Amniotic stem cell (primary cell): ENCODE data around the gene VTN.

Source experiments
- DNase-seq: peaks from one replicate; lab custom pipeline; 2025; lab: John Stamatoyannopoulos, UW

The VTN gene

DNA sequence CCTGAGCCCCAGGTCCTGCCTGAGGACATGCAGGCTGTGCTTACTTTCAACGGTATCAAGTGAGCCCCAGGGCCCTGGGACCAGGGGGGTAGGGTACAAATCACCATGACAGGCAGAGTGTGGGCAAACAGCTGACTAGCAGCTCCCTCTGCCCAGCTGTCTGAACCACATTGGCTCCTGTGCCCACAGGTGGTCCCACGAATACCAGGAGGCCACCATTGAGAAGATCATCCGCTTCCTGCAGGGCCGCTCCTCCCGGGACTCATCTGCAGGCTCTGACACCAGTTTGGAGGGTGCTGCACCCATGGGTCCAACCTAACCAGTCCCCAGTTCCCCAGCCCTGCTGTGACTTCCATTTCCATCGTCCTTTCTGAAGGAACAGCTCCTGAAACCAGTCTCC is 25.9 kb upstream of the VTN start:
- no peak for DNase-seq

DNA sequence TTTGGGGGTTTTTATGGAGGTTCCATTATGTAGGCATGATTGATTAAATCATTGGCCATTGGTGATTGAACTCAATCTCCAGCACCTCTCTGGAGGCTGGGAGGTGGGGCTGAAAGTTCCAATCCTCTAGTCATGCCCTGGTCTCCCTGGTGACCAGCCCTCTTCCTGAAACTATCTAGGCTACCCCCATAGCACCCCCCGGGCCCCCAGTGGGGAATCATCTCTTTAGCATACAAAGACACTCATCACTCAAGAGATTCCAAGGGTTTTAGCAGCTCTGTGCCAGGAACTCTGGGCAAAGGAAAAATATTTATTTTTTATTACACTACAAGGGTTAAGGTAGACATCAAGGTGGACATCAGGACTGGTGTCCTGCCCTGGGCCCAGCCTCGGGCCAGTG is 25.3 kb upstream of the VTN start:
- DNase-seq: no peak

DNA sequence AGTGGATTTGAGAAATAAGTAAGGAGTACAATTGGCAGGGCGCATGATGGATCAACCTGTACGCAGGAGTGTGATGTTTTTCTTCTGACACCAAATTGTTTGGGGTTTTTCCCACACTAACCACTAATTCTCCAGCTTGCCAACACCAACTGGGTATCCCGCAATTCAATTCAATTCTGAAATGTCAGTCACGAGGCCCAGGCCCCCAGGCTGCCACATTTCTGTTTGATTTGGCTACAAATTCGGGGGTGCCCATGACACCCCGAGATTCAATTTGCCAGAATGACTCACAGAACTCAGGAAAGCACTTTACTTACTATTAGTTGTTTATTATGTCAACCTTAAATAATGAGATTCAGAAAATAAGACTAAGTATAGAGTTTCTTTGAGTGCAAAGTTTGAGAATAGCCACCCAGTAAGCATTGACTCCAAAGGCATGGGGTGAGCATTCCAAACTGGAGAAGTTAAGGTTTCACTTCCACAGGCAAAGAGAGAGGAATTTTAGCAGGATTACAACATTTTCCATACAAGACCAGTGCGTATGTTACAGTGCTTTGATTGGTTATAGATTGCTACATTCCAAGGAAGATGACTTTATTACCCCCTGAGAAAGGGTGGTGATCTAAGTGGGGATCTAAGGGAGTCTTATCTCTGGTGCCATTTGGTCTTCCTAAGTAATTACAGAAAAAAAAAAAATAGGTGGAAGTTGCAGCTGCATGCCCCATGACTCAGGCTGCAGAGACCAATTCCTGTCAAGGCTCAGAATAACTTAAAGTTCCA is 24.4 kb upstream of the VTN start:
- DNase-seq: no peak

DNA sequence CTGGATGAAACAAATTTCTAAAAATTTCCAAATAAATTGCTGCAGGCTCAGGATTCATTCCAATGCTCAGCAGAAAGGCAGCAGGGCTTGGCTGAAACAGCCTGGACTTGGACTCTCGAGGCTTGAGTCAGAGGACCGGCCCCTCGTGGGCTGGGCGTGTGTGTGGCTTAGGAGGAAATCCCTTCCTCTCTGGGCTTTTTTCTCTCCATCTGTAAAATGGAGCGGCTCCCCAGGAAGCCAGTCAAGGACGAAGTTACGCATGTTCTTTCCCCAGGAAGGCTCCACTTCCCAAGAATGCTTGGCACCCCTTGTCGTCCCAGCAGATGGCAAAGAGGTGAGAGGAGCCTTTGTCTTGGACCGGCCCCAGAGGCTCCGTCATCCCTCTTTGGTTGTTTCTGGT is 22.4 kb upstream of the VTN start:
- DNase-seq: no peak

DNA sequence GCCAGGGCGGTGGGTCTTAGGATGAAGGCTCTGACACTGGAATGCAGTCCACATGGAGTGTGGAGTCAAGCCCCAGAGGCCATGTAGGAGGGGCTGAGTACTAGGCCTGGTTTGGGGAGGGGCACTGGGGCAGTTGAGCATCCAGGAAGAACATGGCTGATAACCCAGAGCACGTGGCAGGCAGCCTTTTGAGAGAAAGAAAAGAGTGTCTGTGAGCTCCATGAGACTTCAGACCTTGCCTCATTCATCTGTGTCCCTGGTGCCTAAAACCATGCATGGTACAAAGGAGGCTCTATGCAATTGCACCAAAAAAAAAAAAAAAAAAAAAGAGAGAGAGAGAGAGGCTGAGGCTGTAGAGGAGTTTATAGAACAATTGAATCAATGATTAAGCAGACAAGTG is 21.3 kb upstream of the VTN start:
- DNase-seq: no peak

DNA sequence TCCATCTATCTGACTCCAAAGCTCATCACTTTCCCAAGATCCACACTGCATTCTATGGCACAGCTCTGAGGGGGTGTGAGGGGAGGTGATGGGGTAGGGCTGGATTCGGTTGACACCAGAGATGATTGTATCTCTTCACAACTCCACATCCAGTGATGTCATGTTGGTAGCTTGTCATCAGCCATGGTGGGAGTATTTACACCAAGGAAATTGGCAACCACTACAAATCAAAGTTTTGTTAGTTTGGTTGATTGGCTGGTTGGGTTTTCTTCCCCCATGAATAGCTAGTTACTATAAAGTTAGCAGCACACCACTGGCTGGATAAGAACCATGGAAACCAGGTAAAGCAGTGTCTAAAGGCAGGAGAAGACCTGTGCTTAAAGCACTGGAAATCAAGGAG is 20.9 kb upstream of the VTN start:
- DNase-seq: no peak

DNA sequence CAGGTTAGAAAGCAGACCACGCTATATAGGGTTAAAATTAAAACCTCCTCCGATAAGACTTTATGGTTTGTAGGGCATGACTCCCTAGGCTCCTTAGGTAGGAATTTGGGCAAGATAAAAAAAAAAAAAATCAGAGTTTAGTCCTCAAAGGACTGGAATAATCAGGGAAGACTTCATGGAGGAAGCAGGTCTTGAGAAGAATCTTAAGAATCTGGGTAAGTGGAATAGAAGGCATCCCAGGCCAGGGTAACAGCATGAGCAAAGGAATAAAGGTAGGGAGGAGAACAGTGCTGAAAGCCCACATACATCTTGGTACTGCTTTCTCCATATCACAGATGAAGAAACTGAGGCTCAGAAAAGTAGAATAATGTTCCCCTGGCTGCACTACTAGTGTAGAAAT is 20.5 kb upstream of the VTN start:
- DNase-seq: no peak

DNA sequence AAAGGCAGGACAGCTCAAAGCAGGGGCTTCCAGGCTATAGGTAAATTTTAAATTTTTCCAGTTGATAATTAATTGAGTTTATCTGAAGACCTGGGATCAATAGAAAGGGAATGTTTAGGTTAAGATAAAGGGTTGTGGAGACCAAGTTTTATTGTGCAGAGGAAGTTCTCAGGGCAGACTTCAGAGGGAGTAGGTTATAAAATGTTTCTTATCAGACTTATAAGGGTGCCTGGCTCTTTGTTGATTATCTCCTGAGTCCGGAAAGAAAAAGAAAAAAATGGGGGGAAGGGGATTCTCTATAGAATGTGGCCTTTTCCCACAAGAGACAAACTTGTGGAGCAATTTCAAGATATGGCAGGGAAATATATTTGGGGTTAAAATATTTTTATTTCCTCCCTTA is 20.0 kb upstream of the VTN start:
- no peak for DNase-seq

DNA sequence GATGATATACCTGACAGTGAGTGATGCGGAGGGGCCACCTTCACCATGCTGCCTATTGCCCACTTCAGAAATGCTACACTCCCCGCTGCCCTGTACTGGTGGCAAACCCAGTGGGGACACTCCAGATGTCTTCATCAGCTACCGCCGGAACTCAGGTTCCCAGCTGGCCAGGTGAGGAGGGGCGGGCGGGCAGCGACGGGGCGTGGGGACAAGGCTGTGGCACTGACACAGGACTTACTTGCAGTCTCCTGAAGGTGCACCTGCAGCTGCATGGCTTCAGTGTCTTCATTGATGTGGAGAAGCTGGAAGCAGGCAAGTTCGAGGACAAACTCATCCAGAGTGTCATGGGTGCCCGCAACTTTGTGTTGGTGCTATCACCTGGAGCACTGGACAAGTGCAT is 18.0 kb upstream of the VTN start:
- DNase-seq: no peak

DNA sequence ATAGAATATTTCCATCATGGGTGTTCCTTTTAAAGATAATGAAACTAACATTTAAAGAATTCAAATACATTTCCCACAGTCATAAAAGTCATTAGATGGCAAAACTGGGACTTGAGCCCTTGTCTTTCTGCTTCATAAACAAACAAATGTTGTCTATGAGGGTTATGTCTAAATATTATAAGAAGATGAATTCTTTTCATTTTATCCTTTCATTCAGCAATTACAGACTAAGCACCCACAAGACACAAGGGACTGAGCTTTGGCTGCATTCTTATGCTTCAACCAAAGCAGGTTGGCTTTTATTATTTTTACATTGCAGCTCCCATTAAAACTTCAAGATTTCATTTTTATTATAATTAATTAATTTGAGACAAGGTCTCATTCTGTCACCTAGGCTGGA is 16.3 kb upstream of the VTN start:
- DNase-seq: no peak

DNA sequence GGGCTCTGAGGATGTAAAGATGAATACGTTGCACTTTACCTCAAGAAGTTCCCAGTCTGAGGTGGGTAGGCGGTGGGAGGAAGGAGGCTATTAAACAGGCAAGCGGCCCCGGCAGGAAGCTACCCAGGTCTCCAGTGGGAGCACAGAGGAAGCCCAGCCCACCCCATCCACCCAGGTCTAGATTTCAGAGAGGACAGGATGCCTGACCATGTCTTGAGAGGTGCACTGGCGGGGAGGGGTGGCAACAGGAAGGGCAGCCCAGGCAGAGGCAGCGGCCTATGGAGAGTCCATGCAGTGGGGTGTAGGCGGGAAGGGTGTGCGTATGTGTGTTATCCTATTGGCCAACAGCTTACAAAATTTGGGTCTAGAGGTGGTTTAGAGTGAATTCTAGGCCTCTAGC is 15.3 kb upstream of the VTN start:
- DNase-seq: no peak

DNA sequence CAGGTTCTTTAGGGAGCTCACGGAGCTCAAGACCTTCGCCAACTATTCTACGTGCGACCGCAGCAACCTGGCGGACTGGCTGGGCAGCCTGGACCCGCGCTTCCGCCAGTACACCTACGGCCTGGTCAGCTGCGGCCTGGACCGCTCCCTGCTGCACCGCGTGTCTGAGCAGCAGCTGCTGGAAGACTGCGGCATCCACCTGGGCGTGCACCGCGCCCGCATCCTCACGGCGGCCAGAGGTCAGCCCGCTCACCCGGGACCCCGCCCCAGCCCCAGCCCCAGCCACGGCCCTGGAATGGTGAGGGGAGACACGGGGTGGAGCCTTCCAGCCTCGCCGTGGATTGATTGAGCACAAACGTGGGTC is 14.9 kb upstream of the VTN start:
- DNase-seq: no peak

DNA sequence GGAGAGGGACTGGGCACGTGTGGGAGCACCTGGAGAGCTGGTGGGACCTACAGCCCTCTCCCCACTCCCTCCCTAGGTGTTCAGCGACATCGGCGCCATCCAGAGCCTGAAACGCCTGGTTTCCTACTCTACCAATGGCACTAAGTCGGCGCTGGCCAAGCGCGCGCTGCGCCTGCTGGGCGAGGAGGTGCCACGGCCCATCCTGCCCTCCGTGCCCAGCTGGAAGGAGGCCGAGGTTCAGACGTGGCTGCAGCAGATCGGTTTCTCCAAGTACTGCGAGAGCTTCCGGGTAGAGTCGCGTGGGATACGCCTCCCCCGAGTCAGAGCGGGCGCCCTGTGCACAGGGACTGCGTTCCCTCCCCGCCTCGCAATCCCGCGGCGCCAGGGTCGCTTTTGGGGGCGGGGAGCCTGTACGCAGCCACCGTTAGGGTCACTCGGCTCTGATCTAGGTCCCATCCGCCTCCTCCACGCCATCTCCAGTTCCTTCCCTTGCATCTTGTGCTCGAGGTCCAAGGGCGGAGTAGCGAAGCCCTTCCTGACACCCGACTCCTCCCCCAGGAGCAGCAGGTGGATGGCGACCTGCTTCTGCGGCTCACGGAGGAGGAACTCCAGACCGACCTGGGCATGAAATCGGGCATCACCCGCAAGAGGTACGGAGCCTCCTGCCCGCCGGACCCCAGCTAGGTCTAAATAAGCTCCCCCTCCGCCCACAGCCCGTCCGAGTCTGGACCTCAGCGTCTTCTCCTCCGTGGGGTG is 14.4 kb upstream of the VTN start:
- no peak for DNase-seq

DNA sequence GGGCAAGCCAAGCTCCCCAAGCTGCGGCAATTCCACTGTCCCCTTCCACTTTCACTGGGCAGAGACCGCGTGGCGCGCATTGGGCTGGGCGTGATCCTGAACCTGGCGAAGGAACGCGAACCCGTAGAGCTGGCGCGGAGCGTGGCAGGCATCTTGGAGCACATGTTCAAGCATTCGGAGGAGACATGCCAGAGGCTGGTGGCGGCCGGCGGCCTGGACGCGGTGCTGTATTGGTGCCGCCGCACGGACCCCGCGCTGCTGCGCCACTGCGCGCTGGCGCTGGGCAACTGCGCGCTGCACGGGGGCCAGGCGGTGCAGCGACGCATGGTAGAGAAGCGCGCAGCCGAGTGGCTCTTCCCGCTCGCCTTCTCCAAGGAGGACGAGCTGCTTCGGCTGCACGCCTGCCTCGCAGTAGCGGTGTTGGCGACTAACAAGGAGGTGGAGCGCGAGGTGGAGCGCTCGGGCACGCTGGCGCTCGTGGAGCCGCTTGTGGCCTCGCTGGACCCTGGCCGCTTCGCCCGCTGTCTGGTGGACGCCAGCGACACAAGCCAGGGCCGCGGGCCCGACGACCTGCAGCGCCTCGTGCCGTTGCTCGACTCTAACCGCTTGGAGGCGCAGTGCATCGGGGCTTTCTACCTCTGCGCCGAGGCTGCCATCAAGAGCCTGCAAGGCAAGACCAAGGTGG is 11.2 kb upstream of the VTN start:
- DNase-seq: no peak

DNA sequence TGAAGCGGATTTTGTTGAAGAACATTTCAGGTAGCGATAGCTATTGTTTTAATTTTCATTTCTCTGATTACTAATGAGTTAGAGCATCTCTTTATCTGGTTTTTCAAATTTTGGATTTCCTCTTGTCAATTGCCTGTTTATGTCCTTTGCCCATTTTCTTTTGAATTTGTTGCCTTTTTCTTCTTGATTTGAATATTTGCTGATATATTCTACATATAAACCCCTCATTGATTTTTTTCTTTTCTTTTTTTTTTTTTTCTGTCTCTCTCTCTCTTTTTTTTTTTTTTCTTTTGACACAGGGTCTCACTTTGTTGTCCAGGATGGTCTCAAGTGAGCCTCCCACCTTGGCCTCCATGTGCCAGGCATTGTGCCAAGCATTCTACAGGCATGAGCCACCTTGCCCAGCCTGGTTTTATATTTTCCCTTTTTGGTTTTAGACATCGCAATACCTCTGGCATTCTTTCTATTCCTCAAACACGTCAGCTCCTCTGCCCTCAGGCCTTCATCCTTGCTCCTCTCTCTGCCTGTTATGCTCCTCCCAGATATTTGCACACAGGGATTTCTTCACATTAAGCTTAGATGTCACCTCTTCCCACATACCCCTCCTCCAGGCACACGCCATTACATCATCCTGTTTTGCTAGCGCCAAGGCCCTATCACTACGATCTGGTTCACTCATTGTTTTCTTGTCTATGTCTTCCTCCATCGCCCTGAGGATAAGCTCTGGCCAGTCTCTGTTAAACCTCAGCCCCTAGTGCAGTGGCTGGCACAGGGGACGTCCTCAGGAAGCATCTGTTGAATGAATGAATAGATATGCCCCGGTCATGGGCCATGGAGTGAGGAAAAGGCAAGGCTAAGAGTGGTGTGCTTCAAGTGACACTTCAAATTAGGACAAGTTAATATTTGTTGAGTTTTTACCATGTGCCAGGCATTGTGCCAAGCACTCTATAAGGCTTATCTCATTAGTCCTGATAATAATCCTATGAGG is 10.0 kb upstream of the VTN start:
- DNase-seq: peak; percentile 73

DNA sequence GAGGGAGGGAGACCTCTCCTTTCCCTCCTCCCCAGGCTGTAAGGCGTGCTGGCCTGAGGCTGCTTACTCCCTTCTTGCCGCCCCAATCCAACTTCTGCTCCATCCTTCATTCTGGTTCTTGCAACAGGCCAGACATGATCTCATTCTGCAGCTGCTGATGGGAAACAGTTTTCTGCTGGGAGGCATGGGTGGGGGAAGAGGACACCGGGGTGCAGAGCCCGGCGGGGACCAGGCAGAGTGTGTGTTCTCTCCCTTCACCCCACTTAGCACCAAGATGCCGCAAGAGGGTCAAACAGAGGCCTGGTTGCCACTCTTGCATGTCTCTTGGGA is 2.8 kb upstream of the VTN start:
- DNase-seq: no peak

DNA sequence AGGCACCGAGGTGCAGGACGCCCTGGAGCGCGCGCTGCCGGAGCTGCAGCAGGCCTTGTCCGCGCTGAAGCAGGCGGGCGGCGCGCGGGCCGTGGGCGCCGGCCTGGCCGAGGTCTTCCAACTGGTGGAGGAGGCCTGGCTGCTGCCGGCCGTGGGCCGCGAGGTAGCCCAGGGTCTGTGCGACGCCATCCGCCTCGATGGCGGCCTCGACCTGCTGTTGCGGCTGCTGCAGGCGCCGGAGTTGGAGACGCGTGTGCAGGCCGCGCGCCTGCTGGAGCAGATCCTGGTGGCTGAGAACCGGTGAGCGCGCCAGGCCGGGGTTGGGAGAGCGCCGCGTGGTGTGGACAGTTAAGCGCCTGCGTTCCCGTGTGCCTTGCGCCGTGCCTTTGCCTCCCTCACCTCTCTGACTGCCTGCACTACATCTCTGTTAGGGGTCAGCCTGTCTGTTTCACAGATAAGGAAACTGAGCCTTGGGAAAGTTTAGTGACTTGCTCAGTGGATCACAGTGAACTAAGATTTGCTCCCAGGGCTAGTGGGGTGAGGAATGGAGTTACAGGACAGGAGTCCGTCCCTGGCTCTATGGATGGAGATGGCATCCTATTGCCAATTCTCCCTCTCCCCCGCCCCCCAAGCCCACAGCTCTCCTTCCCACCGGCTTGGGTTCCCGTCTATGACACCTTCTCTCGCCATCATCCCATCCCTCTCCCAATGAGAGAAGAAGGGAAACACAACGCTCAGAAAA is 2.3 kb upstream of the VTN start:
- no peak for DNase-seq

DNA sequence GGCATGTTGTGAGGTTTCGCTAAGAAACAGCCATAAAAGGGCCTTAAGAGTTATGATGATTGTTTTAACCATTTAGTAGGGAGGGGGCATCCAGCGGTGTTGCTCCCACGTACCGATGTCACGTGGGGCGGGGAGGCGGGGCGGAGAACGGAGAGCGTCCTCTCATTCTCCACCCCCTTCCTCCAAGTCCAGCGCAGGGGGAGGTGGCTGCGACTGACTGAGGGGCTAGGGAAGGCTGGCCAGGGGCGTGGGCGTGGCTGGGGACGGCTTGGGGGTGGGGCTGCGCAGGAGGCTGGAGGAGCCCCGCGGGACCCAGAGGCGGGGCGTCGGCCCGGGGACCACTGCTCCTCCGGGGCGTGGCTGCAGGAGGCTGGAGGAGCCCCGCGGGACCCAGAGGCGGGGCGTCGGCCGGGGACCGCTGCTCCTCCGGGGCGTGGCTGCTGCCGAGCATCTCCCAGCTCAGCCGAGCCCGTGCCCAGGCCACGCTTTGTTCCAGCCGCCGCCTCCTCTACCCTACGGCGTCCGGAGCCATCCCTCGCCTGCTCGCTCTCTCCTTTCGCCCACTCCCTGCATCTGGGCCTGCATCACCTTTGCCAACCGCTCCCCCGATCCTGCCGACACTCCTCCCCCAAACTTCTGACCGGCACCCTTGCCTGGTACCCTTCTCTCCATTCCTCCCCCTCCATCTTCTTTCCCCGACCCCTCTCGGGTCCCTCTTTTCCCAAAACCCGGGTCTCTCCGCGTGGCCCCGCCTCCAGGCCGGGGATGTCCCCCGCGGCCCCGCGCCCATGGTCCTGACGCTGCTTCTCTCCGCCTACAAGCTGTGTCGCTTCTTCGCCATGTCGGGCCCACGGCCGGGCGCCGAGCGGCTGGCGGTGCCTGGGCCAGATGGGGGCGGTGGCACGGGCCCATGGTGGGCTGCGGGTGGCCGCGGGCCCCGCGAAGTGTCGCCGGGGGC is 1.4 kb upstream of the VTN start, which contains the start of gene SARM1:
Gene SARM1 (plus strand): TSS at position 450 of the 958 bp plus-strand sequence. CDS start 339 bp downstream, at position 789.
- peak; percentile 76 for DNase-seq

DNA sequence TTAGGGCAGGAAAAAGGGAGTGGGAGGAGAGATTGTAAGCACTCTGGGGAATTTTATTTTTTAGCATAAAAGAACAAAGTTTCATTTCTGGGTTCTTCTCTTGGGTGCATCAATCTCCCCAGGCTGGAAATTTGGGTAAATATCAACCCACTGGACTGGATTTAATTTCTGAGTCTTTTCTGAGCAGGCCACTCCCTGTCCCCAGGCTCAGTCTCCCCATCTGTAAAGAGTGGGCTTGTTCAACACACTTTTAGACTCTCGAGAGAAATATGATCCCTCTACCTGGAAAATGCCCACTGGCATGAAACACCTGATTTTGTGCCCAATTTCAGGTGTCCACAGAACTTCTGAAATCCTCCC is 617 bp upstream of the VTN start:
- DNase-seq: no peak

DNA sequence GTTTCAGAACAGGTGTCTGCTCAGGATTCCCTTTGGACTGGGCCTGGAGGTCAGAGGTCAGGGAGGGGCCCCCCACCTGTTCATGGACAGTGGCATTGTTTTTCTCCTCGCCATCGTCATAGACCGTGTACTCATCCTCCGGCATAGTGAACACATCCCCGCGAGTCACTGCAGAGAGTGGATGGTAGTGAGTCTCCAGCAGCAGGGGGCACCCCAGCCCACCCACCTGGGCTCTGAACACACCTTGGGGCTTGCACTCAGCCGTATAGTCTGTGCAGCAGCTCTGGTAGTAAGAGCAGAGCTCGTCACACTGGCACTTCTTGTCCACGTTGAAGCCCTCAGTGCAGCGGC is 448 bp downstream of the VTN start:
- DNase-seq: no peak
